ENCODE results near the gene MALRD1. TPM values are rescaled to one million over a fixed set of nuclear protein-coding genes. Genes with fewer than 3 reads are reported as not detected.

MALRD1 gene
- total RNA-seq (2.5 TPM), polyA plus RNA-seq (0.27 TPM)
- long read RNA-seq, donor 1, result 0 reads
- long read RNA-seq, donor 2, result 0 reads
- long read RNA-seq, donor 3, result 0 reads
- long read RNA-seq, donor 4, result 0 reads
- long read RNA-seq, donor 5, partial matches to known transcripts, result 0 of 1 reads
- long read RNA-seq, donor 5, other reads (novel, unspliced or antisense), result 0 of 1 reads
- long read RNA-seq, donor 6, result 0 reads
- long read RNA-seq, donor 7, result 0 reads
- long read RNA-seq, donor 8, result 0 reads
- long read RNA-seq, donor 9, result 0 reads
- long read RNA-seq, donor 10, result 0 reads

GRCh38 chr10:19048489-19048888 lies at the start of gene MALRD1:
Gene MALRD1 (plus strand): TSS chr10:19048801. CDS start chr10:19048939, 138 bp downstream.
- WGBS, result 97% methylated on average over 1 of the region's 1 CpG
- no peak for DNase-seq (ENCODE audit: low read depth in 6 of 9, low spot score in 9 of 9)

GRCh38 chr10:19003341-19003740 lies 45.3 kb upstream of the MALRD1 start:
- 25% methylated on average over 3 of the region's 3 CpGs for WGBS
- Histone ChIP-seq H3K27me3 (ENCODE audit: control insufficient read depth in 2 of 2, insufficient read depth in 1 of 2, low read length in 1 of 2) (no peaks in the 10 kb centered on the region), H3K27ac (ENCODE audit: low read depth in 1 of 2, low read length in 1 of 2) (no peak overlapping the region), H3K4me1 (ENCODE audit: control insufficient read depth in 2 of 2, insufficient read depth in 2 of 2, low read length in 2 of 2) (no peaks in the 10 kb centered on the region), H3K36me3 (ENCODE audit: control insufficient read depth in 2 of 2, insufficient read depth in 2 of 2, low read length in 1 of 2) (no peaks in the 10 kb centered on the region), H3K4me3 (ENCODE audit: low read length in 2 of 2) (no peak overlapping the region), H3K9me3 (ENCODE audit: control insufficient read depth in 2 of 2, insufficient read depth in 1 of 2, low read length in 1 of 2) (no peaks in the 10 kb centered on the region)
- DNase-seq (ENCODE audit: low read depth in 6 of 9, low spot score in 9 of 9), result no peak

More at GRCh38 chr10:19048489-19048888, at the start of gene MALRD1:
- Histone ChIP-seq H3K9me3 (ENCODE audit: control insufficient read depth in 2 of 2, insufficient read depth in 1 of 2, low read length in 1 of 2) (no peaks in the 10 kb centered on the region), H3K27me3 (ENCODE audit: control insufficient read depth in 2 of 2, insufficient read depth in 1 of 2, low read length in 1 of 2) (no peaks in the 10 kb centered on the region), H3K36me3 (ENCODE audit: control insufficient read depth in 2 of 2, insufficient read depth in 2 of 2, low read length in 1 of 2) (no peaks in the 10 kb centered on the region), H3K27ac (ENCODE audit: low read depth in 1 of 2, low read length in 1 of 2) (no peak within 1 kb of the TSS), H3K4me1 (ENCODE audit: control insufficient read depth in 2 of 2, insufficient read depth in 2 of 2, low read length in 2 of 2) (no peaks in the 10 kb centered on the region), H3K4me3 (ENCODE audit: low read length in 2 of 2) (no peak within 1 kb of the TSS)

GRCh38 chr10:19012111-19012510 lies 36.5 kb upstream of the MALRD1 start:
- Histone ChIP-seq H3K27me3 (ENCODE audit: control insufficient read depth in 2 of 2, insufficient read depth in 1 of 2, low read length in 1 of 2) (no peaks in the 10 kb centered on the region), H3K4me3 (ENCODE audit: low read length in 2 of 2) (no peak overlapping the region), H3K4me1 (ENCODE audit: control insufficient read depth in 2 of 2, insufficient read depth in 2 of 2, low read length in 2 of 2) (no peaks in the 10 kb centered on the region), H3K27ac (ENCODE audit: low read depth in 1 of 2, low read length in 1 of 2) (no peak overlapping the region), H3K36me3 (ENCODE audit: control insufficient read depth in 2 of 2, insufficient read depth in 2 of 2, low read length in 1 of 2) (no peaks in the 10 kb centered on the region), H3K9me3 (ENCODE audit: control insufficient read depth in 2 of 2, insufficient read depth in 1 of 2, low read length in 1 of 2) (peaks cover 0 to 8% of the 10 kb centered on the region in 2 donors)
- WGBS, result 98% methylated on average over 2 of the region's 2 CpGs
- no peak for DNase-seq (ENCODE audit: low read depth in 6 of 9, low spot score in 9 of 9)

- Histone ChIP-seq H3K4me1 (ENCODE audit: control insufficient read depth in 2 of 2, insufficient read depth in 2 of 2, low read length in 2 of 2) (no peaks in the 10 kb centered on the region), H3K27ac (ENCODE audit: low read depth in 1 of 2, low read length in 1 of 2) (no peak overlapping the region), H3K9me3 (ENCODE audit: control insufficient read depth in 2 of 2, insufficient read depth in 1 of 2, low read length in 1 of 2) (peaks cover 0 to 8% of the 10 kb centered on the region in 2 donors), H3K4me3 (ENCODE audit: low read length in 2 of 2) (no peak overlapping the region), H3K27me3 (ENCODE audit: control insufficient read depth in 2 of 2, insufficient read depth in 1 of 2, low read length in 1 of 2) (no peaks in the 10 kb centered on the region), H3K36me3 (ENCODE audit: control insufficient read depth in 2 of 2, insufficient read depth in 2 of 2, low read length in 1 of 2) (no peaks in the 10 kb centered on the region)
- no peak for DNase-seq (ENCODE audit: low read depth in 6 of 9, low spot score in 9 of 9)
These were observed 34.6 kb upstream of the MALRD1 start for GRCh38 chr10:19014034-19014433.

- H3K27me3 ChIP-seq (ENCODE audit: control insufficient read depth in 2 of 2, insufficient read depth in 1 of 2, low read length in 1 of 2), result no peaks in the 10 kb centered on the region
- no peak overlapping the region for H3K4me3 ChIP-seq (ENCODE audit: low read length in 2 of 2)
- no peaks in the 10 kb centered on the region for H3K36me3 ChIP-seq (ENCODE audit: control insufficient read depth in 2 of 2, insufficient read depth in 2 of 2, low read length in 1 of 2)
- no peaks in the 10 kb centered on the region for H3K4me1 ChIP-seq (ENCODE audit: control insufficient read depth in 2 of 2, insufficient read depth in 2 of 2, low read length in 2 of 2)
- H3K9me3 ChIP-seq (ENCODE audit: control insufficient read depth in 2 of 2, insufficient read depth in 1 of 2, low read length in 1 of 2), result peaks cover 0 to 7% of the 10 kb centered on the region in 2 donors
- no peak for DNase-seq (ENCODE audit: low read depth in 6 of 9, low spot score in 9 of 9)
- H3K27ac ChIP-seq (ENCODE audit: low read depth in 1 of 2, low read length in 1 of 2), result no peak overlapping the region
These were observed 34.1 kb upstream of the MALRD1 start for GRCh38 chr10:19014498-19014897.

- H3K4me3 ChIP-seq (ENCODE audit: low read length in 2 of 2), result no peak overlapping the region
- H3K27ac ChIP-seq (ENCODE audit: low read depth in 1 of 2, low read length in 1 of 2), result no peak overlapping the region
- H3K9me3 ChIP-seq (ENCODE audit: control insufficient read depth in 2 of 2, insufficient read depth in 1 of 2, low read length in 1 of 2), result no peaks in the 10 kb centered on the region
- no peaks in the 10 kb centered on the region for H3K36me3 ChIP-seq (ENCODE audit: control insufficient read depth in 2 of 2, insufficient read depth in 2 of 2, low read length in 1 of 2)
- H3K4me1 ChIP-seq (ENCODE audit: control insufficient read depth in 2 of 2, insufficient read depth in 2 of 2, low read length in 2 of 2), result no peaks in the 10 kb centered on the region
- no peaks in the 10 kb centered on the region for H3K27me3 ChIP-seq (ENCODE audit: control insufficient read depth in 2 of 2, insufficient read depth in 1 of 2, low read length in 1 of 2)
- DNase-seq (ENCODE audit: low read depth in 6 of 9, low spot score in 9 of 9), result no peak
- 91% methylated on average over 7 of the region's 7 CpGs for WGBS
These were observed 31.3 kb upstream of the MALRD1 start for GRCh38 chr10:19017116-19017890.

GRCh38 chr10:19021162-19021561 lies 27.4 kb upstream of the MALRD1 start:
- DNase-seq (ENCODE audit: low read depth in 6 of 9, low spot score in 9 of 9), result no peak
- no peak overlapping the region for H3K27ac ChIP-seq (ENCODE audit: low read depth in 1 of 2, low read length in 1 of 2)
- H3K27me3 ChIP-seq (ENCODE audit: control insufficient read depth in 2 of 2, insufficient read depth in 1 of 2, low read length in 1 of 2), result no peaks in the 10 kb centered on the region
- 93% methylated on average over 2 of the region's 2 CpGs for WGBS
- H3K4me3 ChIP-seq (ENCODE audit: low read length in 2 of 2), result no peak overlapping the region
- no peaks in the 10 kb centered on the region for H3K9me3 ChIP-seq (ENCODE audit: control insufficient read depth in 2 of 2, insufficient read depth in 1 of 2, low read length in 1 of 2)
- no peaks in the 10 kb centered on the region for H3K36me3 ChIP-seq (ENCODE audit: control insufficient read depth in 2 of 2, insufficient read depth in 2 of 2, low read length in 1 of 2)
- no peaks in the 10 kb centered on the region for H3K4me1 ChIP-seq (ENCODE audit: control insufficient read depth in 2 of 2, insufficient read depth in 2 of 2, low read length in 2 of 2)

- Histone ChIP-seq H3K9me3 (ENCODE audit: control insufficient read depth in 2 of 2, insufficient read depth in 1 of 2, low read length in 1 of 2) (no peaks in the 10 kb centered on the region), H3K27me3 (ENCODE audit: control insufficient read depth in 2 of 2, insufficient read depth in 1 of 2, low read length in 1 of 2) (no peaks in the 10 kb centered on the region), H3K4me3 (ENCODE audit: low read length in 2 of 2) (no peak overlapping the region), H3K36me3 (ENCODE audit: control insufficient read depth in 2 of 2, insufficient read depth in 2 of 2, low read length in 1 of 2) (no peaks in the 10 kb centered on the region), H3K4me1 (ENCODE audit: control insufficient read depth in 2 of 2, insufficient read depth in 2 of 2, low read length in 2 of 2) (no peaks in the 10 kb centered on the region), H3K27ac (ENCODE audit: low read depth in 1 of 2, low read length in 1 of 2) (no peak overlapping the region)
- 80% methylated on average over 2 of the region's 2 CpGs for WGBS
- no peak for DNase-seq (ENCODE audit: low read depth in 6 of 9, low spot score in 9 of 9)
These were observed 24.0 kb upstream of the MALRD1 start for GRCh38 chr10:19024611-19025010.

GRCh38 chr10:19031763-19032162 lies 16.8 kb upstream of the MALRD1 start:
- DNase-seq (ENCODE audit: low read depth in 6 of 9, low spot score in 9 of 9), result no peak
- WGBS, result 80% methylated on average over 2 of the region's 2 CpGs
- H3K27me3 ChIP-seq (ENCODE audit: control insufficient read depth in 2 of 2, insufficient read depth in 1 of 2, low read length in 1 of 2), result no peaks in the 10 kb centered on the region
- no peak overlapping the region for H3K4me3 ChIP-seq (ENCODE audit: low read length in 2 of 2)
- no peak overlapping the region for H3K27ac ChIP-seq (ENCODE audit: low read depth in 1 of 2, low read length in 1 of 2)
- no peaks in the 10 kb centered on the region for H3K9me3 ChIP-seq (ENCODE audit: control insufficient read depth in 2 of 2, insufficient read depth in 1 of 2, low read length in 1 of 2)
- no peaks in the 10 kb centered on the region for H3K4me1 ChIP-seq (ENCODE audit: control insufficient read depth in 2 of 2, insufficient read depth in 2 of 2, low read length in 2 of 2)
- H3K36me3 ChIP-seq (ENCODE audit: control insufficient read depth in 2 of 2, insufficient read depth in 2 of 2, low read length in 1 of 2), result no peaks in the 10 kb centered on the region
